Measurements from ENCODE around the gene CDH23. TPM values are rescaled to one million over a fixed set of nuclear protein-coding genes. Genes with fewer than 3 reads are reported as not detected.

Gene CDH23
- total RNA-seq, 4 donors from 2014 or later = 0.72 to 4.1 (median 2.2) TPM

- no peaks in the 10 kb centered on the region for H3K27me3 ChIP-seq
- H3K9me3 ChIP-seq = no peaks in the 10 kb centered on the region
- no peak overlapping the region for H3K4me3 ChIP-seq
- no peaks in the 10 kb centered on the region for H3K4me1 ChIP-seq
- TF ChIP-seq EP300 (IDR thresholded peaks at IDR 0.05) (no peak), POLR2AphosphoS5 (IDR thresholded peaks at IDR 0.05) (no peak), POLR2A (IDR thresholded peaks at IDR 0.05) (no peak)
- TF ChIP-seq, protein P1, sequence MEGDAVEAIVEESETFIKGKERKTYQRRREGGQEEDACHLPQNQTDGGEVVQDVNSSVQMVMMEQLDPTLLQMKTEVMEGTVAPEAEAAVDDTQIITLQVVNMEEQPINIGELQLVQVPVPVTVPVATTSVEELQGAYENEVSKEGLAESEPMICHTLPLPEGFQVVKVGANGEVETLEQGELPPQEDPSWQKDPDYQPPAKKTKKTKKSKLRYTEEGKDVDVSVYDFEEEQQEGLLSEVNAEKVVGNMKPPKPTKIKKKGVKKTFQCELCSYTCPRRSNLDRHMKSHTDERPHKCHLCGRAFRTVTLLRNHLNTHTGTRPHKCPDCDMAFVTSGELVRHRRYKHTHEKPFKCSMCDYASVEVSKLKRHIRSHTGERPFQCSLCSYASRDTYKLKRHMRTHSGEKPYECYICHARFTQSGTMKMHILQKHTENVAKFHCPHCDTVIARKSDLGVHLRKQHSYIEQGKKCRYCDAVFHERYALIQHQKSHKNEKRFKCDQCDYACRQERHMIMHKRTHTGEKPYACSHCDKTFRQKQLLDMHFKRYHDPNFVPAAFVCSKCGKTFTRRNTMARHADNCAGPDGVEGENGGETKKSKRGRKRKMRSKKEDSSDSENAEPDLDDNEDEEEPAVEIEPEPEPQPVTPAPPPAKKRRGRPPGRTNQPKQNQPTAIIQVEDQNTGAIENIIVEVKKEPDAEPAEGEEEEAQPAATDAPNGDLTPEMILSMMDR (IDR thresholded peaks at IDR 0.05) = no peak
- WGBS = 77% methylated on average over 3 of the region's 3 CpGs
- no peak overlapping the region for H3K27ac ChIP-seq
- H3K36me3 ChIP-seq = no peaks in the 10 kb centered on the region
- DNase-seq (ENCODE audit: low spot score in 2 of 2) = no peak
These were observed 185.3 kb downstream of the CDH23 start for GRCh38 chr10:71582019-71582418.

DNA sequence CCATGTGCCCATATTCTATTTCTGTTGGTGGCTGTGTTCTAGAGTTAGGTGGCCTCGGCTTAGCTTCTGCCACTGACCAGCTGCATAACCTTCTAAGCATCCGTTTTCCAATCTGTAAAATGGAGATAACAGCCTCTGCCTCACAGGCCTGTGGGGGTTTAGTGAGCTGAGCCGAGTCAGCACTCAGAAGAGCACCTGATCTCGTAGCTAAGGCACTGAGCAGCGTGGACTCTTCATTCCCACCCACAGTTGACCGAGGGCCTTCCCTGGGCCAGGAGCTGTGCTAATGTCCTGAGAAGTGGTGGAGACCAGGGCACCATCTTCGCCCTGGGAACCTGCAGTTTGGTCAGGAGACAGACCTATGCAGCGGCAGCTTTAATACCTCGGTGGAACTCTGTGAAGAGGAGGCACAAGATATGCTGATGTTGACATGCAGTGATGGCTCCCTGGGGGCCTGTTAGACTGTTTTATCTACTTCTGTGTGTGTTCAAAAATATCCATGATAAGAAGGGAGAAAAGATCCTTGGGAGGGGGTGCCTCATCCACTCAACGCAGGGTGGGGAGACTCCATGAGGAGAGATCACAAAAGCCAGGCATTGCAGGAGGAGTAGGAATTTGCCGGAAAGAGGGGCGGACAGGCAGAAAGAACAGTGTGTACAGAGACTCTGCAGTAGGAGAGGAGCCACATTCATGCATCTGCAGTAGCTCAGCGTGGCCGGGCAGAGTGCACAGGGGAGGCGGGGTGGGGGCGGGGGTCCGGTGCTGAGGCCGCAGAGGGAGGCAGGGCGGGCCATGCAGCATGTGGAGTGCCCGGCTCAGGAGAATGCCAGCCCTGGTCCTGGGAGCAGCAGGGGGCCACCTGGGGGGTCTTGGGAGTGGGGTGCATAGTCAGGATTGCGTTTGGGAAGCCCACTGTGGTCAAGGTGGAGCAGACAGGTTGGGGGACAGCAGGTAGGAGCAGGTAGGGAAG, 186.1 kb downstream of the CDH23 start:
- H3K9me3 ChIP-seq = no peaks in the 10 kb centered on the region
- no peak overlapping the region for H3K4me3 ChIP-seq
- no peaks in the 10 kb centered on the region for H3K36me3 ChIP-seq
- no peak overlapping the region for H3K27ac ChIP-seq
- 83% methylated on average over 20 of the region's 21 CpGs for WGBS
- TF ChIP-seq POLR2A (IDR thresholded peaks at IDR 0.05) = no peak
- TF ChIP-seq POLR2AphosphoS5 (IDR thresholded peaks at IDR 0.05) = no peak
- TF ChIP-seq, protein P1 (IDR thresholded peaks at IDR 0.05) = no peak
- no peak for TF ChIP-seq EP300 (IDR thresholded peaks at IDR 0.05)
- DNase-seq (ENCODE audit: low spot score in 2 of 2) = no peak
- H3K27me3 ChIP-seq = no peaks in the 10 kb centered on the region
- H3K4me1 ChIP-seq = no peaks in the 10 kb centered on the region

- no peaks in the 10 kb centered on the region for H3K4me1 ChIP-seq
- no peaks in the 10 kb centered on the region for H3K9me3 ChIP-seq
- TF ChIP-seq, protein P1 (IDR thresholded peaks at IDR 0.05) = no peak
- TF ChIP-seq POLR2AphosphoS5 (IDR thresholded peaks at IDR 0.05) (no peak), POLR2A (IDR thresholded peaks at IDR 0.05) (no peak), EP300 (IDR thresholded peaks at IDR 0.05) (no peak)
- WGBS = 65% methylated on average over 3 of the region's 5 CpGs
- H3K27ac ChIP-seq = no peak overlapping the region
- no peaks in the 10 kb centered on the region for H3K36me3 ChIP-seq
- H3K4me3 ChIP-seq = no peak overlapping the region
- H3K27me3 ChIP-seq = no peaks in the 10 kb centered on the region
- DNase-seq (ENCODE audit: low spot score in 2 of 2) = no peak
These were observed 187.7 kb downstream of the CDH23 start for GRCh38 chr10:71584461-71584860.

- Histone ChIP-seq H3K4me1 (peaks cover 5% of the 10 kb centered on the region), H3K27ac (no peak overlapping the region), H3K9me3 (no peaks in the 10 kb centered on the region), H3K36me3 (no peaks in the 10 kb centered on the region), H3K27me3 (no peaks in the 10 kb centered on the region), H3K4me3 (no peak overlapping the region)
- TF ChIP-seq, protein P1 (IDR thresholded peaks at IDR 0.05) = no peak
- TF ChIP-seq POLR2A (IDR thresholded peaks at IDR 0.05) (no peak), EP300 (IDR thresholded peaks at IDR 0.05) (no peak), POLR2AphosphoS5 (IDR thresholded peaks at IDR 0.05) (no peak)
- no peak for DNase-seq (ENCODE audit: low spot score in 2 of 2)
- 84% methylated on average over 10 of the region's 10 CpGs for WGBS
These were observed 188.3 kb downstream of the CDH23 start for GRCh38 chr10:71584902-71585563.

Measured in suprapubic skin (tissue), 4 donors.